GM19351 (cell line): ENCODE results near the gene RPS19.
"Not testable (repeated sequence)": the region's sequence is repeated elsewhere in the genome, so short reads cannot be mapped to it uniquely, and the experiment has no call there.

Experiments
- ATAC-seq: cut with Tn5 transposase; IDR thresholded peaks from one replicate; pipeline ENCODE4 v1.9.1; 2021; ENCODE audit warnings: mild to moderate bottlenecking, moderate library complexity; ENCODE audit not compliant: unreplicated experiment

RPS19 gene

DNA sequence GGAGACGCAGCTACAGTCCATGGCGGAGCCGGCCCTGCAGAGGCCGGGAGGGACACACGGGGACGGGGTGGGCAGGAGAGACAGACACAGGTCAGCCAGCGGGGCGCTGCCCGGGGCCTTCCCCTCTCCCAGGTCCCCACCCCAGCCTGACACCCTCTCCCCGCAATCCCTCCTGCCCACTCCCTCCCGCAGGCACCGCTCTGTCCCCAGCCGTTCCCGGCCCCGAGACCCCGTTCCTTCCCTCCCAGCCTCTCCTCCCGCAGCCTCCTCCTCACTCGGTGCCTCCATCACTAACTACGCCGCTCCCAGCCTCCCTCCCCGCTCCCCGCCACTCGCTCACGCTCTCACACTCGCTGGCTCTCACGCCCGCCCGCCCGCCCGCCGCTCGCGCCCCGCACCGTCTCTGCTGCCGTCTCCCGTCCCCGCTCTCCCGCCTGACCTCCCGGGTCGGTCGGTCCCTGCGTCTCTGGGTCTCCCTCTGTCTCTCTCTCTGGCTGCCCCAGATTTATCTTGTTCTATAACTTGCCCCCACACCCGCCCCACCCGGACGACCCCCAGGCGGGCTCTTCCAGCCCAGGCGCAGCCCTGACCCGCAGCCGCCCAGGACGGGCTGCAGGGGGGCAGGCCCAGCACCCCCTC lies 53.0 kb downstream of the RPS19 start:
- ATAC-seq = no peak

- no peak for ATAC-seq
These were observed 53.7 kb downstream of the RPS19 start for GRCh38 chr19:41913538-41914423.

DNA sequence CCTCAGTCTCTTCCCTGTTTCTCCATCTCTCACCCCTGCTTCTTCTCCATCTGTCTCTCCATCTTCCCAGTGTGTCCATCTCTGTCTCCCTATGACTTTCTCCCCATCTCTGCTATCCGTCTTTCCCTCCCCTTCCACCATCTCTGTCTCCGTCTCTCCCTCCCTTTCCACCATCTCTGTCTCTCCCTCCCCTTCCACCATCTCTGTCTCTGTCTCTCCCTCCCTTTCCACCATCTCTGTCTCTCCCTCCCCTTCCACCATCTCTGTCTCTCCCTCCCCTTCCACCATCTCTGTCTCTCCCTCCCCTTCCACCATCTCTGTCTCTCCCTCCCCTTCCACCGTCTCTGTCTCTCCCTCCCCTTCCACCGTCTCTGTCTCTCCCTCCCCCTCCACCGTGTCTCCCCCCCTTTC lies 54.4 kb downstream of the RPS19 start:
- ATAC-seq = not testable (repeated sequence)

- ATAC-seq = no peak
These were observed 55.1 kb downstream of the RPS19 start for GRCh38 chr19:41915021-41915775.

GRCh38 chr19:41915776-41916414 lies 55.8 kb downstream of the RPS19 start:
- ATAC-seq = no peak

DNA sequence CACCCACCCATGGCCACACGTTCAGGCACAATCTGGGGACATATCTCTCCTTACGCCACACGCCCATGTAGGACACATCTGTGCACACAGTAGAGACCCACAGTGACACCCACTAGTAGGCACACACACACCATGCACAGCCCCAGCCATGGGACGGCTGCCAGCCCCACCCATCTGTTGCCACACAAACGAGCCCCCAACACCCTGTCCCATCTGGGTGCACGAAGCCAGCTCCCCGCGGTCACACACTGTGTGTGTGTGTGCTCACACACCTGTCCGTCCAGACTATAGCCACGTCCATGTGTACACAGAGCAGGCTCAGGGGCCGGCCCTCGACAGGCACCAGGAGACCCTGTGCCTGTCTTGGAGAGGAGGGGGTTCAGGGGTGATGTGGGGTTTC lies 57.6 kb downstream of the RPS19 start:
- no peak for ATAC-seq

- no peak for ATAC-seq
These were observed 58.0 kb downstream of the RPS19 start for GRCh38 chr19:41918095-41918494.

DNA sequence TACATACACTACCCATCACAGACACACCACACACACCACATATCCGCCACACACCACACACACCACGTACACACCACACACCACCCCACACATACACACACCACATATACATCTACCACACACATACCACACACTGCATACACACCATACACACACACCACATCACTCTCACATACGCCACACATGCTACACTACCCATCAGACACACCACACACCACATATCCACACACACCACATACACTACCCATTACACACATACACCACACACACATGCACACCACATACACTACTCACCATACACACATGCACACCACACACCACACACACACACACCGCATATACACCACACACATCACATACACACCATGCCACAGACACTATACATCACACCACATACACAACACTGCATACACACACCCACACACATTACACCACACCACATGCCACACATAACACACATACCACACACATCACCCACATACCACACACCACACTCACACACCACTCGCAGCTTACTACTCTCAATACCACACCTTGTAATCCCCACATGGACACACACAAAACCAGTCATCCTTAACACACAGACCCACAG lies 58.7 kb downstream of the RPS19 start:
- ATAC-seq = no peak

DNA sequence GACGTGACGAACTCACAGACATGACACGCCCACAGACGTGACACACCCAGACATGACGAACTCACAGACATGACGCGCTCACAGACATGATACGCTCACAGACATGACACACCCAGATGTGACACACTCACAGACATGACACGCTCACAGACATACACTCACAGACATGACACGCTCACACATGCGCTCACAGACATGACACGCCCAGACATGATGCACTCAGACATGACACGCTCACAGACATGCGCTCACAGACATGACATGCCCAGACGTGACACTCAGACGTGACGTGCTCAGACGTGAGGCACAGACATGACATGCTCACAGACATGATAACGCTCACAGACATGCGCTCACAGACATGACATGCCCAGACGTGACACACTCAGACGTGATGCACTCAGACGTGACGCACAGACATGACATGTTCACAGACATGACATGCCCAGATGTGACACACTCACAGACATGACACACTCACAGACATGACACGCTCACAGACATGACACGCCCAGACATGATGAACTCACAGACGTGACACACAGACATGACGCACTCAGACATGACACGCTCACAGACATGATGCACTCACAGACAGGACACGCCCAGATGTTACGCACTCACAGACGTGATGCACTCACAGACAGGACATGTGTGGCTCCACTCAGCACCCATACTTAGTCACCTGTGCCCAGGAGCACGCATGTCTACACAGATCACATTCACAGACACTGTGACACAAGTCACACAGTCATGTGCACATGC lies 60.1 kb downstream of the RPS19 start:
- ATAC-seq = no peak

GRCh38 chr19:41920882-41921576 lies 61.0 kb downstream of the RPS19 start:
- ATAC-seq = no peak

DNA sequence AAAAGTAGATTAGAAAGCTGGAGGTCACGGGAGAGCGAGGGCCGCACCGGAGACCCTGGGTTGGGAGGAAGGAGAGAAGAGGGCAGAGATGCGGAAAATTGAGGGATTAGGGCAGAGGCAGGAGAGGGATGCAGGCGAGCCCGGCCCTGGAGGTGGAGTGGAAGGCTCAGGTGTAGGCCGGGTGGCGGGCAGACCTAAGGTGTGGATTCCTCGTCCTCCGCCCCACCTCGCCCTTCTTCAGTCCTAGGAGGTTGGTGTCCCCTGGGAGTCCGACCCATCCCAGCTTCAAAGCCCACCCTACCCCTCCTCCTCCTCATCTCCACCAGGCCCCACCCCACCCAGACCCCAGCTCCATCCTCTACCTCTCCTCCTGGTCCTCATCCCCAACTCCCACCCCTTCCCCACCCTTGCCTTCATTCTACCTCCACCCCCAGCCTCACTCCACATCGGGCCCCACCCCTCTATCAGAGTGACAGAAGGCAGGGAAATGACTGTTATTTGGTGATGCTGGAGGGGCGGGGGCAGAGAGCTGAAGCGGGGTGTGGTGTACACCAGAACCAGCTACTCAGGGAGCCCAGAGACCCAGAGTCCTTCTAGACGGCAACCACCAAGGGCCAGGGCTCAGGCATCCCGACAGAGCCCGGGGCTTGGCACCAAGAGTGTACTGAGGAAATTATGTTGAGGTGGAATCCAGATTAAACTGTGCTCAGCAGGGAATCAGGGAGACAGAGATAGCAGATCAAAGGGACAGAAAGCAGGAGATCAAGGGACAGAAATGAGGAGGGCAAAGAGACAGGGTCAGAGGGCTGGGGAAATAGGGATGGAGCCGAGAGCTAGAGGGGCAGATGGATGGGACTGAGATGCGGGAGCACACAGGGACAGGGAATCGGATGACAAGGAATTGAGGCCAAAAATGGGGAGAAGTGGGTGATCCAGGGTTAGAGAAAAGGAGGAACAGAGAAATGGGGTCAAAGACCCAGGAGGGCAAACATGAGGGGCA lies 61.8 kb downstream of the RPS19 start:
- ATAC-seq = no peak
